K562 (cell line): ENCODE measurements around the gene KRTAP16-1. TPM values are rescaled to one million over a fixed set of nuclear protein-coding genes. Genes with fewer than 3 reads are reported as not detected.

Source experiments
- ATAC-seq: fragments of 200-7000 bp; cut with Tn5 transposase; 3 replicates; pipeline ENCODE4 v1.9.1; 2020; ENCODE audit warnings: moderate library complexity
- BruUV-seq: library from RNA; stranded (reverse); fragments of 400-500 nt; replicated peaks from 2 replicates; lab custom pipeline; 2021; lab: Mats Ljungman, UMichigan
- CTCF ChIA-PET: fragments of 300-600 bp; formaldehyde crosslinking; extraction: SDS; loops from one replicate; lab custom pipeline; 2021; ENCODE audit warnings: low intra/inter-chr PET ratio; lab: Yijun Ruan, JAX
- POLR2A ChIA-PET: fragments of 300-600, 350-650 bp; sonication (Branson Sonifier 250); formaldehyde crosslinking; extraction: SDS; loops from one replicate; lab custom pipeline; 2021; ENCODE audit warnings: antibody characterized with exemption, inconsistent platforms; lab: Yijun Ruan, JAX
- DNase-seq, 4 experiments: peaks; one replicate each; pipeline versions ENCODE4 v3.0.0 to v3.0.0-alpha.2; 2011 to 2018; ENCODE audit warnings: low spot score in 3 of 4, mixed read lengths in 3 of 4; ENCODE audit errors: extremely low read depth in 1 of 4
- FAIRE-seq: peaks from 2 replicates; lab custom pipeline; 2011; peaks lifted over from hg19 to GRCh38; lab: Jason Lieb, UNC
- H2AFZ ChIP-seq: 2 replicates; pipeline ENCODE4 v1.6.0; 2011; ENCODE audit warnings: low read depth, low read length, control low read depth, inconsistent platforms
- H3K27ac ChIP-seq: fragments of 200-600 bp; 3 replicates; pipeline ENCODE4 v1.8.0; 2011; ENCODE audit warnings: low read depth, mild to moderate bottlenecking, control low read depth, inconsistent platforms, low read length, moderate library complexity, mixed read lengths; ENCODE audit errors: extremely low read depth
- H3K27me3 ChIP-seq, 2 experiments: fragments of 300-600 bp in 1 of 2; 2 replicates in 1 of 2; 3 replicates in 1 of 2; pipeline versions ENCODE4 v1.6.0 to v1.8.0; 2011; ENCODE audit warnings: inconsistent platforms in 2 of 2, low read length in 2 of 2, mild to moderate bottlenecking in 1 of 2, mixed read lengths in 1 of 2, moderate library complexity in 1 of 2; ENCODE audit not compliant: control insufficient read depth in 2 of 2, insufficient read depth in 2 of 2
- H3K36me3 ChIP-seq: fragments of 300-600 bp; 3 replicates; pipeline ENCODE4 v1.8.0; 2011; ENCODE audit warnings: mild to moderate bottlenecking, low read length, inconsistent platforms; ENCODE audit not compliant: control insufficient read depth, insufficient read depth
- H3K4me1 ChIP-seq, 2 experiments: fragments of 200-600 bp in 1 of 2; replicated peaks in 1 of 2; 2 replicates in 1 of 2; 3 replicates in 1 of 2; pipeline versions ENCODE4 v1.5.1 to v1.8.0; 2011; ENCODE audit warnings: inconsistent platforms in 2 of 2, low read length in 2 of 2, mild to moderate bottlenecking in 1 of 2, mixed read lengths in 1 of 2, moderate library complexity in 1 of 2; ENCODE audit not compliant: control insufficient read depth in 2 of 2, insufficient read depth in 2 of 2
- H3K4me2 ChIP-seq: 2 replicates; pipeline ENCODE4 v1.6.1; 2011; ENCODE audit warnings: low read length, control low read depth, inconsistent platforms, mixed read lengths; ENCODE audit not compliant: insufficient read depth
- H3K4me3 ChIP-seq: fragments of 200-600 bp; sonication (generic), shearing (Covaris generic); 2 replicates; pipeline ENCODE4 v1.5.1; 2016; ENCODE audit warnings: control low read depth, inconsistent platforms
- H3K79me2 ChIP-seq: fragments of 200-600 bp; 3 replicates; pipeline ENCODE4 v1.8.0; 2011; ENCODE audit warnings: low read length, inconsistent platforms; ENCODE audit not compliant: control insufficient read depth, insufficient read depth
- H3K9ac ChIP-seq, 2 experiments: 2 replicates each; pipeline versions ENCODE4 v1.6.0 to v1.6.1; 2011; ENCODE audit warnings: low read depth in 2 of 2, low read length in 2 of 2, control low read depth in 1 of 2, inconsistent platforms in 1 of 2, mild to moderate bottlenecking in 1 of 2, mixed read lengths in 1 of 2; ENCODE audit not compliant: insufficient read depth in 1 of 2
- H3K9me1 ChIP-seq: one replicate; pipeline ENCODE4 v1.6.0; 2011; ENCODE audit warnings: inconsistent platforms, mild to moderate bottlenecking, low read length, moderate library complexity; ENCODE audit not compliant: control insufficient read depth, insufficient read depth
- H3K9me3 ChIP-seq: replicated peaks from 2 replicates; pipeline ENCODE4 v1.5.1; 2011; ENCODE audit warnings: low read depth, low read length, inconsistent platforms; ENCODE audit not compliant: control insufficient read depth, insufficient read depth
- H4K20me1 ChIP-seq: replicated peaks from 2 replicates; pipeline ENCODE4 v1.6.1; 2011; ENCODE audit warnings: low read length, inconsistent platforms, mixed read lengths; ENCODE audit not compliant: control insufficient read depth, insufficient read depth
- EP300 ChIP-seq: IDR thresholded peaks from 2 replicates; pipeline ENCODE4 v1.6.1; 2012; ENCODE audit warnings: low read length, improper control_type of control experiment
- EZH2 ChIP-seq: IDR thresholded peaks from 2 replicates; pipeline ENCODE4 v1.6.1; 2012; ENCODE audit warnings: low read depth, mild to moderate bottlenecking, inconsistent platforms, low read length, borderline replicate concordance
- FOXJ2 ChIP-seq: fragments of 200-800 bp; sonication (Bioruptor generic); IDR thresholded peaks from 2 replicates; pipeline ENCODE4 v1.6.1; 2016; ENCODE audit warnings: missing genetic modification characterization, missing compliant biosample characterization
- FOXJ3 ChIP-seq: sonication (generic); formaldehyde crosslinking; IDR thresholded peaks from 2 replicates; pipeline ENCODE4 v1.4.0; 2020; ENCODE audit warnings: mild to moderate bottlenecking, missing genetic modification reagents
- HOXB6 ChIP-seq: fragments of 250-450 bp; sonication (Bioruptor Pico); IDR thresholded peaks from 2 replicates; pipeline ENCODE4 v1.5.1; 2022; ENCODE audit warnings: mild to moderate bottlenecking, borderline replicate concordance
- MAZ ChIP-seq, 2 experiments: fragments of 450-650 bp in 1 of 2; sonication (generic) in 1 of 2; formaldehyde crosslinking; IDR thresholded peaks in 1 of 2; conservative IDR thresholded peaks in 1 of 2; 2 replicates each; pipeline versions ENCODE4 v1.4.0 to v1.5.0; 2020; ENCODE audit warnings: mild to moderate bottlenecking in 1 of 2, missing genetic modification reagents in 1 of 2
- NR2C2 ChIP-seq, 2 experiments: fragments of 200-800 bp in 1 of 2; sonication (Bioruptor generic) in 1 of 2; sonication (generic) in 1 of 2; formaldehyde crosslinking in 1 of 2; IDR thresholded peaks; 2 replicates each; pipeline versions ENCODE4 v1.6.1 to v1.8.0; 2016 to 2022; ENCODE audit warnings: mild to moderate bottlenecking in 1 of 2, missing compliant biosample characterization in 1 of 2, missing genetic modification characterization in 1 of 2, missing genetic modification reagents in 1 of 2
- RBFOX2 ChIP-seq: fragments of 200-400 bp; formaldehyde crosslinking; IDR thresholded peaks from 2 replicates; pipeline ENCODE4 v1.6.1; 2017; ENCODE audit warnings: low read depth, mild to moderate bottlenecking, low read length, moderate library complexity
- RFX1 ChIP-seq: fragments of 450-650 bp; IDR thresholded peaks from 2 replicates; pipeline ENCODE4 v1.6.1; 2016; ENCODE audit warnings: mild to moderate bottlenecking, moderate library complexity
- TAF1 ChIP-seq: IDR thresholded peaks from 2 replicates; pipeline ENCODE4 v1.6.1; 2011; ENCODE audit warnings: mild to moderate bottlenecking, low read length, moderate library complexity; ENCODE audit not compliant: insufficient read depth, control insufficient read depth, severe bottlenecking; ENCODE audit errors: extremely low read depth
- ZBTB17 ChIP-seq: fragments of 450-650 bp; formaldehyde crosslinking; IDR thresholded peaks from 2 replicates; pipeline ENCODE4 v1.4.0; 2020; ENCODE audit warnings: mild to moderate bottlenecking
- ZNF124 ChIP-seq: sonication (generic); formaldehyde crosslinking; IDR thresholded peaks from 2 replicates; pipeline ENCODE4 v1.8.1; 2022; ENCODE audit warnings: missing genetic modification reagents
- ZNF76 ChIP-seq: fragments of 250-450 bp; sonication (Bioruptor Pico); IDR thresholded peaks from 2 replicates; pipeline ENCODE4 v1.4.0; 2020; ENCODE audit warnings: mild to moderate bottlenecking, moderate library complexity, borderline replicate concordance
- WGBS: fragments of 100-300 bp; shearing (Covaris generic); methylation state at CpG from one replicate; pipeline ENCODE4 v1.1.6; 2016; ENCODE audit warnings: low coverage, mixed read lengths; ENCODE audit not compliant: insufficient coverage; ENCODE audit errors: missing lambda C conversion rate; 5-methylcytosine and 5-hydroxymethylcytosine counted together
- in situ Hi-C: fragments of 300-500 bp; cut with MboI; formaldehyde crosslinking; loops from 4 replicates; pipeline ENCODE4 v1.15.0; 2018; ENCODE audit warnings: inconsistent platforms, mixed read lengths
- intact Hi-C: fragments of 100-400 bp; cut with micrococcal nuclease; formaldehyde crosslinking; loops from 2 replicates; pipeline ENCODE4 v1.14.2; 2022
- polyA plus RNA-seq, 8 experiments: library from polyadenylated mRNA; depleted of rRNA in 4 of 8; stranded (reverse) in 5 of 8; unstranded in 3 of 8; fragments of >200 nt; fragmentation: Nextera tagmentation in 2 of 8; fragmentation: Illumina TruSeq in 1 of 8; extraction: Ambion mirVana in 2 of 8; extraction: Trizol in 1 of 8; gene quantifications; 2 replicates each; pipeline versions ENCODE4 v1.2.1 to v1.2.3, GENCODE V29; 2011 to 2014; ENCODE audit warnings: inconsistent platforms in 1 of 8, missing spikeins in 1 of 8
- total RNA-seq, 7 experiments: library from RNA; depleted of rRNA in 6 of 7; stranded (reverse); fragments of >200 nt in 6 of 7; fragmentation: Illumina TruSeq in 2 of 7; extraction: Trizol in 2 of 7; gene quantifications; 2 replicates each; pipeline versions ENCODE4 v1.2.1 to v1.2.3, GENCODE V29; 2011 to 2021; ENCODE audit warnings: low replicate concordance in 1 of 7
- TF ChIP-seq, protein P1 (sequence below), 2 experiments: fragments of 450-650 bp; IDR thresholded peaks; 2 replicates each; pipeline ENCODE4 v1.6.1; 2016
- TF ChIP-seq, protein P2 (sequence below): fragments of 450-650 bp; formaldehyde crosslinking; IDR thresholded peaks from 2 replicates; pipeline ENCODE4 v1.4.0; 2022; ENCODE audit warnings: missing genetic modification characterization
- TF ChIP-seq, protein P3 (sequence below): fragments of 450-650 bp; IDR thresholded peaks from 2 replicates; pipeline ENCODE4 v1.6.1; 2017; ENCODE audit warnings: antibody characterized with exemption, mild to moderate bottlenecking

KRTAP16-1 gene
- total and polyA plus RNA-seq, 9 of the 15 experiments (the other 6 are each of a cell fraction or from before 2014, with no cell fraction given) = not detected

DNA sequence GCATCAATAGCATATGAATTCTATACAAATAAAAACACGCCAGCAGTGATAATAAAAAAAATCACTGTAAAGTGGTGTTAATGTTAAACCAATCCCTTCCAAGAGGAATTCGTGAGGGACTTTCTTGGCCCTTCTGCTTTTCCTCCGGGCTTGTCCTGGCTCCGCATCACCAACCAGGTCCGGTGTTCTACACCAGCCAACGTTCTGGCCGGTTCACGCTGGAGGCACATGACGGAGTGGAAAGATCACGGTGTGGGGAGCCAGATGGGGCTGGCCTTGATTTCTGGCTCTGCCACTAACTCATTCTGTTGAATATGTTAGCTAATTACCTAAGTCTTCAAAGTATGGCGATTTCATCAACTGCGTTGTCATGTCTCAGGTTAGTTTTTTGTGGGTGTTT lies 5.0 kb downstream of the KRTAP16-1 start:
- ATAC-seq (no peak), FAIRE-seq (no peak), DNase-seq (no peak)
- Histone ChIP-seq H3K27ac (no peak overlapping the region), H2AFZ (no peak overlapping the region), H3K27me3 (peaks cover 3 to 36% of the 10 kb centered on the region in 2 experiments; a peak in 4 of 5 replicates), H3K9me3 (no peaks in the 10 kb centered on the region), H3K36me3 (no peaks in the 10 kb centered on the region), H3K9me1 (no peaks in the 10 kb centered on the region), H3K4me3 (no peak overlapping the region), H3K4me2 (no peak overlapping the region), H3K9ac (no peak overlapping the region), H4K20me1 (no peaks in the 10 kb centered on the region), H3K4me1 (no peaks in the 10 kb centered on the region; a peak in 1 of 5 replicates), H3K79me2 (no peaks in the 10 kb centered on the region)
- no TSS peak for BruUV-seq
- ChIA-PET POLR2A (interaction anchor here (0.6 kb wide), 1 partner anchor 1590 kb away, joined by 3 read pairs; no protein-coding TSS in a partner anchor), CTCF (no interaction called here)
- under 1% methylated on average over 12 of the region's 12 CpGs for WGBS
- in situ Hi-C loops (no loop called here), intact Hi-C loops (no loop called here)
- TF ChIP-seq HOXB6 (CRISPR knock-in tag) (no peak), ZBTB17 (CRISPR knock-in tag) (no peak), EP300 (no peak), FOXJ3 (no peak), TAF1 (no peak), ZNF124 (CRISPR knock-in tag) (no peak), NR2C2 (CRISPR knock-in tag; IDR thresholded peaks at IDR 0.05) (no peak), NR2C2 (tag; IDR thresholded peaks at IDR 0.05) (no peak), RBFOX2 (no peak), EZH2 (no peak), MAZ (CRISPR knock-in tag; conservative IDR thresholded peaks at IDR 0.05 in 1 of 2, IDR thresholded peaks at IDR 0.05 in 1 of 2) (no peak), FOXJ2 (tag) (no peak), ZNF76 (CRISPR knock-in tag) (no peak), RFX1 (no peak)
- TF ChIP-seq, protein P1, sequence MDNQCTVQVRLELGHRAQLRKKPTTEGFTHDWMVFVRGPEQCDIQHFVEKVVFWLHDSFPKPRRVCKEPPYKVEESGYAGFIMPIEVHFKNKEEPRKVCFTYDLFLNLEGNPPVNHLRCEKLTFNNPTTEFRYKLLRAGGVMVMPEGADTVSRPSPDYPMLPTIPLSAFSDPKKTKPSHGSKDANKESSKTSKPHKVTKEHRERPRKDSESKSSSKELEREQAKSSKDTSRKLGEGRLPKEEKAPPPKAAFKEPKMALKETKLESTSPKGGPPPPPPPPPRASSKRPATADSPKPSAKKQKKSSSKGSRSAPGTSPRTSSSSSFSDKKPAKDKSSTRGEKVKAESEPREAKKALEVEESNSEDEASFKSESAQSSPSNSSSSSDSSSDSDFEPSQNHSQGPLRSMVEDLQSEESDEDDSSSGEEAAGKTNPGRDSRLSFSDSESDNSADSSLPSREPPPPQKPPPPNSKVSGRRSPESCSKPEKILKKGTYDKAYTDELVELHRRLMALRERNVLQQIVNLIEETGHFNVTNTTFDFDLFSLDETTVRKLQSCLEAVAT (IDR thresholded peaks at IDR 0.05) = no peak
- TF ChIP-seq, protein P2, sequence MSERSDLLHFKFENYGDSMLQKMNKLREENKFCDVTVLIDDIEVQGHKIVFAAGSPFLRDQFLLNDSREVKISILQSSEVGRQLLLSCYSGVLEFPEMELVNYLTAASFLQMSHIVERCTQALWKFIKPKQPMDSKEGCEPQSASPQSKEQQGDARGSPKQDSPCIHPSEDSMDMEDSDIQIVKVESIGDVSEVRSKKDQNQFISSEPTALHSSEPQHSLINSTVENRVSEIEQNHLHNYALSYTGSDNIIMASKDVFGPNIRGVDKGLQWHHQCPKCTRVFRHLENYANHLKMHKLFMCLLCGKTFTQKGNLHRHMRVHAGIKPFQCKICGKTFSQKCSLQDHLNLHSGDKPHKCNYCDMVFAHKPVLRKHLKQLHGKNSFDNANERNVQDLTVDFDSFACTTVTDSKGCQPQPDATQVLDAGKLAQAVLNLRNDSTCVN = no peak
- TF ChIP-seq, protein P3, sequence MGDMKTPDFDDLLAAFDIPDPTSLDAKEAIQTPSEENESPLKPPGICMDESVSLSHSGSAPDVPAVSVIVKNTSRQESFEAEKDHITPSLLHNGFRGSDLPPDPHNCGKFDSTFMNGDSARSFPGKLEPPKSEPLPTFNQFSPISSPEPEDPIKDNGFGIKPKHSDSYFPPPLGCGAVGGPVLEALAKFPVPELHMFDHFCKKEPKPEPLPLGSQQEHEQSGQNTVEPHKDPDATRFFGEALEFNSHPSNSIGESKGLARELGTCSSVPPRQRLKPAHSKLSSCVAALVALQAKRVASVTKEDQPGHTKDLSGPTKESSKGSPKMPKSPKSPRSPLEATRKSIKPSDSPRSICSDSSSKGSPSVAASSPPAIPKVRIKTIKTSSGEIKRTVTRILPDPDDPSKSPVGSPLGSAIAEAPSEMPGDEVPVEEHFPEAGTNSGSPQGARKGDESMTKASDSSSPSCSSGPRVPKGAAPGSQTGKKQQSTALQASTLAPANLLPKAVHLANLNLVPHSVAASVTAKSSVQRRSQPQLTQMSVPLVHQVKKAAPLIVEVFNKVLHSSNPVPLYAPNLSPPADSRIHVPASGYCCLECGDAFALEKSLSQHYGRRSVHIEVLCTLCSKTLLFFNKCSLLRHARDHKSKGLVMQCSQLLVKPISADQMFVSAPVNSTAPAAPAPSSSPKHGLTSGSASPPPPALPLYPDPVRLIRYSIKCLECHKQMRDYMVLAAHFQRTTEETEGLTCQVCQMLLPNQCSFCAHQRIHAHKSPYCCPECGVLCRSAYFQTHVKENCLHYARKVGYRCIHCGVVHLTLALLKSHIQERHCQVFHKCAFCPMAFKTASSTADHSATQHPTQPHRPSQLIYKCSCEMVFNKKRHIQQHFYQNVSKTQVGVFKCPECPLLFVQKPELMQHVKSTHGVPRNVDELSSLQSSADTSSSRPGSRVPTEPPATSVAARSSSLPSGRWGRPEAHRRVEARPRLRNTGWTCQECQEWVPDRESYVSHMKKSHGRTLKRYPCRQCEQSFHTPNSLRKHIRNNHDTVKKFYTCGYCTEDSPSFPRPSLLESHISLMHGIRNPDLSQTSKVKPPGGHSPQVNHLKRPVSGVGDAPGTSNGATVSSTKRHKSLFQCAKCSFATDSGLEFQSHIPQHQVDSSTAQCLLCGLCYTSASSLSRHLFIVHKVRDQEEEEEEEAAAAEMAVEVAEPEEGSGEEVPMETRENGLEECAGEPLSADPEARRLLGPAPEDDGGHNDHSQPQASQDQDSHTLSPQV = no peak
